GM21447 (cell line): ENCODE data around the gene PSMG2.

Source experiments
- ATAC-seq: cut with Tn5 transposase; IDR thresholded peaks from one replicate; pipeline ENCODE4 v1.9.1; 2021; ENCODE audit not compliant: unreplicated experiment

Gene PSMG2, protein sequence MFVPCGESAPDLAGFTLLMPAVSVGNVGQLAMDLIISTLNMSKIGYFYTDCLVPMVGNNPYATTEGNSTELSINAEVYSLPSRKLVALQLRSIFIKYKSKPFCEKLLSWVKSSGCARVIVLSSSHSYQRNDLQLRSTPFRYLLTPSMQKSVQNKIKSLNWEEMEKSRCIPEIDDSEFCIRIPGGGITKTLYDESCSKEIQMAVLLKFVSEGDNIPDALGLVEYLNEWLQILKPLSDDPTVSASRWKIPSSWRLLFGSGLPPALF

GRCh38 chr18:12702221-12703095 lies at the start of gene PSMG2, which contains the start of gene CEP76:
TSS of gene PSMG2 (plus strand) at chr18:12703042. CDS start at chr18:12703108, 66 bp downstream.
TSS of gene CEP76 (minus strand) at chr18:12702723. CDS start at chr18:12702548, 175 bp downstream.
- ATAC-seq, result peak; percentile 78

DNA sequence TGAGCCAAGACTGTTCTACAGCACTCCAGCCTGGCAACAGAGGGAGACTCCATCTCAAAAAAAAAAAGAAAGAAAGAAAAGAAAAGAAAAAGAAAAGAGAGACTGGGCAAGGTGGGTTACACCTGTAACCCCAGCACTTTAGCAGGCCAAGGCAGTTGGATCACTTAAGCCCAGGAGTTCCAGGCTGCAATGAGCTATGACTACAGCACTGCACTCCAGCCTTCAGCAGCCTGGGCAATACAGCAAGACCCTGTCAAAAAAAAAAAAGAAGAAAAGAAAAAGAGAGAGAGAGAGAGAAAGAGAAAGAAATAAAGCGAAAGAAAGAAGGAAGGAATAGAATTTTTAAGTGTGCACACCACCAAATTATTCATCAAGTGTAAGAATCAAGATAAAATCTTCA lies 47.9 kb upstream of the PSMG2 start:
- no peak for ATAC-seq

- no peak for ATAC-seq
Measured at GRCh38 chr18:12656605-12656937, 46.3 kb upstream of the PSMG2 start.

GRCh38 chr18:12656938-12657683 lies 45.7 kb upstream of the PSMG2 start:
- peak; percentile 44 for ATAC-seq

GRCh38 chr18:12657684-12658425 lies 45.0 kb upstream of the PSMG2 start, which contains the start of gene SPIRE1:
TSS of gene SPIRE1 (minus strand) at chr18:12658107. CDS start at chr18:12657866, 241 bp downstream.
- peak; percentile 62 for ATAC-seq

DNA sequence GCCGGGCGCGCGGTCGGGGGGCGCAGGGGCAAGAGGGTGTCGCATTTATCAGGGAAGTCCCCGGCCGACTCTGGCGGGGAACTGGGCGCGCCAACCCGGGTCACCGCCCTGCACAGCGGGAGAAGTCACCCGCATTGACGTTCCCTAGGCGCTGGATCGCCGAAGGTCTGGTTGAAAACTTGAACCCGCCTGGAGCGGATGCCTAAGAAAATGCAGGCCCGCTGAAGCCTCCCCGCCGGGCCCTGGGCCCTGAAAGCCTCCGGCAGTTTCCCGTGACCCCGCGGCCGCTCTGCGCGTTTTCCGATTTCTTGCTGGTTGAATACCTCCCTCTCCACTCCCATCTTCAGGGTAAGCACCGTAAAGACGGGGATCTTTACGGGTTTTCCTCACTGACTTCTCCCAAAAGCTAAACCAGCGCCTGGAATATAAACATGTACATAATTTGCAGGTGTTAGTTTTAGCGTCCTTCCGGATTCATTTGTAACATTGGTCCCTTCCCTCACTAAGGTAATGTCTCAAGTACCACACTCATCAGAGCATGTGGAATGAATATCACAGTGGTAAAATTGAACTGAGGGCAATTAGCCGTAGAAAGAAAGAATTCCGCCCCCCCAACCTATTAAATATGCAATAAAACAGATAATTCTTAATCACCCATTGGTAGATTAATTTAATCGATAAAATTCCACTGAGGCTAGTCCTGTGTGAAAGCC lies 44.3 kb upstream of the PSMG2 start:
- ATAC-seq, result peak; percentile 23

- no peak for ATAC-seq
Measured at GRCh38 chr18:12659904-12660605, 42.8 kb upstream of the PSMG2 start.

GRCh38 chr18:12668041-12668440 lies 34.8 kb upstream of the PSMG2 start:
- no peak for ATAC-seq

GRCh38 chr18:12679183-12679786 lies 23.6 kb upstream of the PSMG2 start:
- ATAC-seq, result no peak

- no peak for ATAC-seq
Measured at GRCh38 chr18:12686100-12686499, 16.7 kb upstream of the PSMG2 start.

DNA sequence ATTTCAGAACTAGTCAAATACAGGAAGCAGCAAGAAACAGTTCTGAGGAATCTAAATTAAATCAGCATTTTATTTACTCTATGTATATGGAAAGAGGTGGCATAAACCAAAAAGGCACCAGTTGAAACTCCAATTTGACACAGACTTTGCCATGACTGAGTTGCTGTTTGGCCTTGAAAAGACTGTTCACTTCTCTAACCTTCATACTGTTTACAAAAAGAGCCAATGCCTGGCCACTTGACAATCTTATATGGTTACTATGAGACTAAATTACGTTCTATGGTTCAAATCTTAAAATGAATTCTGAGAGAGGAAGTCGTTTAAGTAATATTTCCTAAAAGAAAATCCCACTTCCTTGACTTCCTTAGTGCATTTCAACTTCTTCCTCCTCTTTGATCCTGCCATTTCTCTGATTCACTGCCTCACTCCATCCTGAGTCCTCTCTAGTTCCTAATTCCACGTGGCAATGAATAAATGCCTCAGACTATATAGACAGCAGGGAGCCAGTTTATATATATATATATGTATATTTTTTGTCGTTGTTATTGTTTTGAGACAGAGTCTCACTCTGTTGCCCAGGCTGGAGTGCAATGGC lies 13.5 kb upstream of the PSMG2 start:
- no peak for ATAC-seq

GRCh38 chr18:12692206-12692605 lies 10.6 kb upstream of the PSMG2 start:
- no peak for ATAC-seq

- no peak for ATAC-seq
Measured at GRCh38 chr18:12694032-12694431, 8.8 kb upstream of the PSMG2 start.

DNA sequence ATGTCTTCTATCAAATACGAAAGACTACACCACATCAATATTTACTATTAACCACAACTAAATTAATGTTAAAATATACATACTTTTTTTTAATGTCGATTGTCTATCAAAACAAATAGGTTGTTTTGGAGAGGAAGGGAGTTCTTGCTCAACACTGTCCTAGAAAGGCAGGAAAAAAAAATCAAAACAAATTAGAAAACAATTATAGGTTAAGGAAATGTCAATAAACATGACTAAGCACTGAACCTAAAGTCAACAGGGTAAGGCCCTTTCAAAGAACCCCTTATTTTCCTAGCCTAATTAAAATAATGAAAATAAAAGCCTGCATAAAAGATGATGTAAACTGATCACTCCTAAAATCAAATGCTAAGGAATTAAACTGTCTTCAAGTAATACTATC lies 3.1 kb upstream of the PSMG2 start:
- ATAC-seq, result no peak

- no peak for ATAC-seq
Measured at GRCh38 chr18:12701161-12701560, 1.7 kb upstream of the PSMG2 start.

DNA sequence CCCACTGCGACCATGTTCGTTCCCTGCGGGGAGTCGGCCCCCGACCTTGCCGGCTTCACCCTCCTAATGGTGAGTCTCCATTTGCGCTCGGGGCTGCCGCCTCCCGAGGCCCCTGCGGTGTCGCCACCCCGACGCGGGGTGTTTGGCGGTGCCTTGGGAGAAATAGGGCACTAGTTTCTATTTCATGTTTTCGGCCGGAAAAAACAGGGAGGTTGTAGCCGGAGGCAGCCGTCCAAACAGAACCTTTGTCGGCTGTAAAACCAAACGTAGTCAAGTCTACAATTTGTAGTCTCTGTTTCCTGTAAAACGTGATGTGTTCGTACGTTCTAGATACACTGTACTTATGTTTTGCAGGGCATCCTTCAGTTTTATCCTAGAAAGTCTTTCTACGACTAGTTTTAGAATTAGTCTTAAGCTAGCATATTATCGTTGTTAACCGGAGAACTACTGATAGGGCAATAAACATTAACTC lies 290 bp downstream of the PSMG2 start:
- ATAC-seq, result peak; percentile 30

GRCh38 chr18:12703664-12704063 lies 822 bp downstream of the PSMG2 start:
- no peak for ATAC-seq

GRCh38 chr18:12711446-12711845 lies 8.6 kb downstream of the PSMG2 start:
- no peak for ATAC-seq
